ENCODE data around the gene HUS1. TPM values are rescaled to one million over a fixed set of nuclear protein-coding genes. Genes with fewer than 3 reads are reported as not detected.

HUS1 gene
- total and polyA plus RNA-seq, 2 of the 13 experiments (the other 11 are each of a cell fraction or from before 2014, with no cell fraction given): 14.8 to 16.9 TPM

DNA sequence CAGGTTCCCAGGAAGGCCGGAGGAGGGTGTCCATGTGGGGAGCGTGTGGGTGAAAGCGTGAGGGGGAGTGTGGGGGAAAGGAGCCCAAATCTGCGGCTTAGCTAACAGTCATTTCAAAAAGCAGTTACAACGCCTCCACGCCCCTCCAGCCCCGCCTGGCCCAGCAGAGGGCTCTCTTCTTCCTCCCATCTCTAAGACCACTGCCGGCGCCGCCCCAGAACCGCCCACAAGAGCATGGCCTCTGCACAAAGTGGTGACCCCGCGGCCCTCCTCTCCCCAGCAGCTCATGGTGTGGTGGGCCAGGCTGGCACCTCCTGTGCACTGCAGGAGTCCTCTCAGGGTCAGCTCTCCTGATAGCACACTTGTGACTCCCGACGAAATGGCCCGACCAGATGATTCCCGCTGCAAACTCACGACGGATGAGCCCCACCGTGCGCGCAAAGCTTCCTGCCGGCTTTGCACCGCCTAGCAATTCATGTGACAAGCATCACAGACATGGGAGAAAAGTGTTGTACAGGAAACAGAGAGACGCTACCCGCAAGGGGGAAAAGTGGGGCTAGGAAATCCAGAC lies 12.4 kb upstream of the HUS1 start (continued):
- TF ChIP-seq, protein P1, sequence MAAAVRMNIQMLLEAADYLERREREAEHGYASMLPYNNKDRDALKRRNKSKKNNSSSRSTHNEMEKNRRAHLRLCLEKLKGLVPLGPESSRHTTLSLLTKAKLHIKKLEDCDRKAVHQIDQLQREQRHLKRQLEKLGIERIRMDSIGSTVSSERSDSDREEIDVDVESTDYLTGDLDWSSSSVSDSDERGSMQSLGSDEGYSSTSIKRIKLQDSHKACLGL (CRISPR knock-in tag; IDR thresholded peaks at IDR 0.05): no peak
- no peak for TF ChIP-seq PHF5A (CRISPR knock-in tag; IDR thresholded peaks at IDR 0.05; ENCODE audit: low read depth, unreplicated experiment)
- TF ChIP-seq, protein P2, sequence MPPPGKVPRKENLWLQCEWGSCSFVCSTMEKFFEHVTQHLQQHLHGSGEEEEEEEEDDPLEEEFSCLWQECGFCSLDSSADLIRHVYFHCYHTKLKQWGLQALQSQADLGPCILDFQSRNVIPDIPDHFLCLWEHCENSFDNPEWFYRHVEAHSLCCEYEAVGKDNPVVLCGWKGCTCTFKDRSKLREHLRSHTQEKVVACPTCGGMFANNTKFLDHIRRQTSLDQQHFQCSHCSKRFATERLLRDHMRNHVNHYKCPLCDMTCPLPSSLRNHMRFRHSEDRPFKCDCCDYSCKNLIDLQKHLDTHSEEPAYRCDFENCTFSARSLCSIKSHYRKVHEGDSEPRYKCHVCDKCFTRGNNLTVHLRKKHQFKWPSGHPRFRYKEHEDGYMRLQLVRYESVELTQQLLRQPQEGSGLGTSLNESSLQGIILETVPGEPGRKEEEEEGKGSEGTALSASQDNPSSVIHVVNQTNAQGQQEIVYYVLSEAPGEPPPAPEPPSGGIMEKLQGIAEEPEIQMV (CRISPR knock-in tag; IDR thresholded peaks at IDR 0.05; ENCODE audit: low read depth): no peak
- no peak for TF ChIP-seq ZNF34 (CRISPR knock-in tag; IDR thresholded peaks at IDR 0.05; ENCODE audit: borderline replicate concordance)
- no peak for TF ChIP-seq REL (CRISPR knock-in tag; conservative IDR thresholded peaks at IDR 0.05)
- 0 out of 2 replicates have a peak, but pooled peaks have one; percentile 38 for TF ChIP-seq ZNF605 (CRISPR knock-in tag; IDR thresholded peaks at IDR 0.05)
- TF ChIP-seq IRF2 (CRISPR knock-in tag; IDR thresholded peaks at IDR 0.05): 0 out of 2 replicates have a peak, but pooled peaks have one; percentile 29
- TF ChIP-seq, protein P3, sequence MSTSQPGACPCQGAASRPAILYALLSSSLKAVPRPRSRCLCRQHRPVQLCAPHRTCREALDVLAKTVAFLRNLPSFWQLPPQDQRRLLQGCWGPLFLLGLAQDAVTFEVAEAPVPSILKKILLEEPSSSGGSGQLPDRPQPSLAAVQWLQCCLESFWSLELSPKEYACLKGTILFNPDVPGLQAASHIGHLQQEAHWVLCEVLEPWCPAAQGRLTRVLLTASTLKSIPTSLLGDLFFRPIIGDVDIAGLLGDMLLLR (CRISPR knock-in tag; IDR thresholded peaks at IDR 0.05): no peak
- TF ChIP-seq ZNF20 (CRISPR knock-in tag; IDR thresholded peaks at IDR 0.05): no peak
- no peak for TF ChIP-seq FOXM1 (CRISPR knock-in tag; IDR thresholded peaks at IDR 0.05)
- TF ChIP-seq CBX1 (IDR thresholded peaks at IDR 0.05; ENCODE audit: low read depth): no peak
- TF ChIP-seq ZNF569 (CRISPR knock-in tag; IDR thresholded peaks at IDR 0.05; ENCODE audit: borderline replicate concordance): no peak
- TF ChIP-seq, protein P4, sequence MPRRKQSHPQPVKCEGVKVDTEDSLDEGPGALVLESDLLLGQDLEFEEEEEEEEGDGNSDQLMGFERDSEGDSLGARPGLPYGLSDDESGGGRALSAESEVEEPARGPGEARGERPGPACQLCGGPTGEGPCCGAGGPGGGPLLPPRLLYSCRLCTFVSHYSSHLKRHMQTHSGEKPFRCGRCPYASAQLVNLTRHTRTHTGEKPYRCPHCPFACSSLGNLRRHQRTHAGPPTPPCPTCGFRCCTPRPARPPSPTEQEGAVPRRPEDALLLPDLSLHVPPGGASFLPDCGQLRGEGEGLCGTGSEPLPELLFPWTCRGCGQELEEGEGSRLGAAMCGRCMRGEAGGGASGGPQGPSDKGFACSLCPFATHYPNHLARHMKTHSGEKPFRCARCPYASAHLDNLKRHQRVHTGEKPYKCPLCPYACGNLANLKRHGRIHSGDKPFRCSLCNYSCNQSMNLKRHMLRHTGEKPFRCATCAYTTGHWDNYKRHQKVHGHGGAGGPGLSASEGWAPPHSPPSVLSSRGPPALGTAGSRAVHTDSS (CRISPR knock-in tag; conservative IDR thresholded peaks at IDR 0.05): no peak
- no peak for TF ChIP-seq SP1 (IDR thresholded peaks at IDR 0.05)
- no peak for TF ChIP-seq SP1 (CRISPR knock-in tag; IDR thresholded peaks at IDR 0.05)
- no peak for TF ChIP-seq RFX5 (IDR thresholded peaks at IDR 0.05; ENCODE audit: low read depth, low read length)
- TF ChIP-seq KDM5A (IDR thresholded peaks at IDR 0.05; ENCODE audit: borderline replicate concordance, low read length): no peak
- no peak for TF ChIP-seq KDM3A (CRISPR knock-in tag; IDR thresholded peaks at IDR 0.05; ENCODE audit: low read depth)
- no peak for TF ChIP-seq NCOR1 (IDR thresholded peaks at IDR 0.05; ENCODE audit: borderline replicate concordance, low read length)
- peak; percentile 70 for TF ChIP-seq STAG1 (CRISPR knock-in tag; IDR thresholded peaks at IDR 0.05)
- peak; percentile 55; the same call in 1 of the 2 replicates for TF ChIP-seq SALL1 (CRISPR knock-in tag; IDR thresholded peaks at IDR 0.05)
- no peak for TF ChIP-seq HNF4A (CRISPR knock-in tag; IDR thresholded peaks at IDR 0.05)
- TF ChIP-seq, protein P5, sequence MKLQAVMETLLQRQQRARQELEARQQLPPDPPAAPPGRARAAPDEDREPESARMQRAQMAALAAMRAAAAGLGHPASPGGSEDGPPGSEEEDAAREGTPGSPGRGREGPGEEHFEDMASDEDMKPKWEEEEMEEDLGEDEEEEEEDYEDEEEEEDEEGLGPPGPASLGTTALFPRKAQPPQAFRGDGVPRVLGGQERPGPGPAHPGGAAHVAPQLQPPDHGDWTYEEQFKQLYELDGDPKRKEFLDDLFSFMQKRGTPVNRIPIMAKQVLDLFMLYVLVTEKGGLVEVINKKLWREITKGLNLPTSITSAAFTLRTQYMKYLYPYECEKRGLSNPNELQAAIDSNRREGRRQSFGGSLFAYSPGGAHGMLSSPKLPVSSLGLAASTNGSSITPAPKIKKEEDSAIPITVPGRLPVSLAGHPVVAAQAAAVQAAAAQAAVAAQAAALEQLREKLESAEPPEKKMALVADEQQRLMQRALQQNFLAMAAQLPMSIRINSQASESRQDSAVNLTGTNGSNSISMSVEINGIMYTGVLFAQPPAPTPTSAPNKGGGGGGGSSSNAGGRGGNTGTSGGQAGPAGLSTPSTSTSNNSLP (IDR thresholded peaks at IDR 0.05; ENCODE audit: low read depth, low read length): no peak
- no peak for TF ChIP-seq ZSCAN21 (CRISPR knock-in tag; IDR thresholded peaks at IDR 0.05; ENCODE audit: borderline replicate concordance)
- TF ChIP-seq FOXO1 (CRISPR knock-in tag; IDR thresholded peaks at IDR 0.05): 0 out of 2 replicates have a peak, but pooled peaks have one; percentile 9
